ENCODE data around the gene CLDN14. TPM values are rescaled to one million over a fixed set of nuclear protein-coding genes. Genes with fewer than 3 reads are reported as not detected.

Gene CLDN14
- total RNA-seq, 2 experiments from 2014 or later = not detected

GRCh38 chr21:36522219-36522808 lies 42.4 kb upstream of the CLDN14 start:
- no peak for DNase-seq (ENCODE audit: low spot score)
- CTCF ChIA-PET (ENCODE audit: unreplicated experiment) = no interaction called here
- peaks cover 20% of the 10 kb centered on the region for H3K4me1 ChIP-seq (ENCODE audit: insufficient read depth, low read length, poor library complexity, severe bottlenecking)
- no peaks in the 10 kb centered on the region for H4K20me1 ChIP-seq (ENCODE audit: insufficient read depth, low read length)
- peaks cover 10% of the 10 kb centered on the region; the same call in 1 of the 2 replicates for H3K9me3 ChIP-seq (ENCODE audit: low read length)
- H3K9me2 ChIP-seq (ENCODE audit: insufficient read depth, low read length) = no peaks in the 10 kb centered on the region
- TF ChIP-seq EZH2phosphoT487 (IDR thresholded peaks at IDR 0.05; ENCODE audit: borderline replicate concordance, low read depth, low read length) = no peak
- TF ChIP-seq, protein P1, sequence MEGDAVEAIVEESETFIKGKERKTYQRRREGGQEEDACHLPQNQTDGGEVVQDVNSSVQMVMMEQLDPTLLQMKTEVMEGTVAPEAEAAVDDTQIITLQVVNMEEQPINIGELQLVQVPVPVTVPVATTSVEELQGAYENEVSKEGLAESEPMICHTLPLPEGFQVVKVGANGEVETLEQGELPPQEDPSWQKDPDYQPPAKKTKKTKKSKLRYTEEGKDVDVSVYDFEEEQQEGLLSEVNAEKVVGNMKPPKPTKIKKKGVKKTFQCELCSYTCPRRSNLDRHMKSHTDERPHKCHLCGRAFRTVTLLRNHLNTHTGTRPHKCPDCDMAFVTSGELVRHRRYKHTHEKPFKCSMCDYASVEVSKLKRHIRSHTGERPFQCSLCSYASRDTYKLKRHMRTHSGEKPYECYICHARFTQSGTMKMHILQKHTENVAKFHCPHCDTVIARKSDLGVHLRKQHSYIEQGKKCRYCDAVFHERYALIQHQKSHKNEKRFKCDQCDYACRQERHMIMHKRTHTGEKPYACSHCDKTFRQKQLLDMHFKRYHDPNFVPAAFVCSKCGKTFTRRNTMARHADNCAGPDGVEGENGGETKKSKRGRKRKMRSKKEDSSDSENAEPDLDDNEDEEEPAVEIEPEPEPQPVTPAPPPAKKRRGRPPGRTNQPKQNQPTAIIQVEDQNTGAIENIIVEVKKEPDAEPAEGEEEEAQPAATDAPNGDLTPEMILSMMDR (conservative IDR thresholded peaks at IDR 0.05; ENCODE audit: low read length) = no peak
- H3K4me3 ChIP-seq (ENCODE audit: low read depth, low read length, poor library complexity, severe bottlenecking) = no peak overlapping the region
- H3K27ac ChIP-seq (ENCODE audit: low read depth, low read length, poor library complexity, severe bottlenecking) = no peak overlapping the region
- H3K4me2 ChIP-seq (ENCODE audit: low read length) = no peak overlapping the region
- H3K79me2 ChIP-seq (ENCODE audit: insufficient read depth, low read depth, low read length) = no peaks in the 10 kb centered on the region
- no TSS peak for BruUV-seq (replicated peaks)
- POLR2A ChIA-PET = no interaction called here
- intact Hi-C loops (cut with micrococcal nuclease; ENCODE audit: unreplicated experiment) = no loop called here
- no peaks in the 10 kb centered on the region for H3K36me3 ChIP-seq (ENCODE audit: insufficient read depth, low read length)
- no peak overlapping the region for H2AFZ ChIP-seq (ENCODE audit: low read length)

GRCh38 chr21:36518883-36519492 lies 39.1 kb upstream of the CLDN14 start:
- H3K36me3 ChIP-seq (ENCODE audit: insufficient read depth, low read length) = no peaks in the 10 kb centered on the region
- no peaks in the 10 kb centered on the region for H3K79me2 ChIP-seq (ENCODE audit: insufficient read depth, low read depth, low read length)
- H4K20me1 ChIP-seq (ENCODE audit: insufficient read depth, low read length) = no peaks in the 10 kb centered on the region
- H2AFZ ChIP-seq (ENCODE audit: low read length) = peak overlapping the region; percentile 91; the same call in 1 of the 2 replicates
- peak overlapping the region; percentile 14 for H3K4me3 ChIP-seq (ENCODE audit: low read depth, low read length, poor library complexity, severe bottlenecking)
- peaks cover 10% of the 10 kb centered on the region; the same call in 1 of the 2 replicates for H3K9me3 ChIP-seq (ENCODE audit: low read length)
- no peak for TF ChIP-seq EZH2phosphoT487 (IDR thresholded peaks at IDR 0.05; ENCODE audit: borderline replicate concordance, low read depth, low read length)
- TF ChIP-seq, protein P1 (conservative IDR thresholded peaks at IDR 0.05; ENCODE audit: low read length) = no peak
- DNase-seq (ENCODE audit: low spot score) = peak; percentile 52
- ChIA-PET CTCF (ENCODE audit: unreplicated experiment) (no interaction called here), POLR2A (interaction anchor here (0.5 to 0.7 kb wide), 3 partner anchors 18 to 1503 kb away, joined by 3 read pairs; no protein-coding TSS in a partner anchor)
- peaks cover 51% of the 10 kb centered on the region for H3K4me1 ChIP-seq (ENCODE audit: insufficient read depth, low read length, poor library complexity, severe bottlenecking)
- H3K4me2 ChIP-seq (ENCODE audit: low read length) = peak overlapping the region; percentile 43
- no peaks in the 10 kb centered on the region for H3K9me2 ChIP-seq (ENCODE audit: insufficient read depth, low read length)
- BruUV-seq (replicated peaks) = no TSS peak
- H3K27ac ChIP-seq (ENCODE audit: low read depth, low read length, poor library complexity, severe bottlenecking) = peak overlapping the region; percentile 62
- intact Hi-C loops (cut with micrococcal nuclease; ENCODE audit: unreplicated experiment) = loop anchor here (10.0 kb wide), 1 partner anchor 746 kb away; the partner anchor contains the start of gene VPS26C
